Stimulated activated CD4-positive, alpha-beta T cell treated with anti-CD3 and anti-CD28 coated beads, Interleukin-1b, Interleukin-23, amount 100 ng/mL, for 24 hours (primary cell): ENCODE data around the gene SPEG.
A peak's percentile ranks its signal among the peaks of the same experiment; 100 is the strongest.
"Not testable (repeated sequence)": the region's sequence is repeated elsewhere in the genome, so short reads cannot be mapped to it uniquely, and the experiment has no call there.

Source experiments
- DNase-seq, 4 experiments: peaks; one replicate each; pipeline ENCODE4 v3.0.0-alpha.2; 2020; ENCODE audit warnings: low read depth in 4 of 4, low spot score in 1 of 4

The SPEG gene

DNA sequence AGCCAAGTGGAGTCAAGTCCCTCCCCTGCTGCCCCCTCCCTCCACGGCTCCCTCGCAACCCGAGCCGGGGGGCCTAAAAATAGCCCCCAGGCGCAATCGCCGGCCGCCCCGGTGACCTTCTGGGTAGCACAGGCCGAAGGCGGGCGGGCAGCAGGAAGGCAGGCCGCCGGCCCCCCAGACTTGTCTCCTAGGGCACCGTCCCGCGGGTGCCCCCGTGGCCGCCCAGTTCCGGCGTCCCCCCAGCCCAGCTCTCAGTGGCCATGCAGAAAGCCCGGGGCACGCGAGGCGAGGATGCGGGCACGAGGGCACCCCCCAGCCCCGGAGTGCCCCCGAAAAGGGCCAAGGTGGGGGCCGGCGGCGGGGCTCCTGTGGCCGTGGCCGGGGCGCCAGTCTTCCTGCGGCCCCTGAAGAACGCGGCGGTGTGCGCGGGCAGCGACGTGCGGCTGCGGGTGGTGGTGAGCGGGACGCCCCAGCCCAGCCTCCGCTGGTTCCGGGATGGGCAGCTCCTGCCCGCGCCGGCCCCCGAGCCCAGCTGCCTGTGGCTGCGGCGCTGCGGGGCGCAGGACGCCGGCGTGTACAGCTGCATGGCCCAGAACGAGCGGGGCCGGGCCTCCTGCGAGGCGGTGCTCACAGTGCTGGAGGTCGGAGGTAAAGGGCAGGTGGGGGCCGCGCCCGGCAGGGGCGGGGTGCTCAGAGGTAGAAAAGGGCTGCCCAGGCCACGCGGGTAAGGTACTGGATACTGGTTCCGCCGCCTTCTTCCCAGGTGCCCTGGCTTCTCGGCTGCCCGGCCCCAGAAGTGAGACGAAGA is at the start of gene SPEG:
Gene SPEG (plus strand): TSS at position 126 of the 808 bp plus-strand sequence. CDS start 135 bp downstream, at position 261.
- no peak for DNase-seq

DNA sequence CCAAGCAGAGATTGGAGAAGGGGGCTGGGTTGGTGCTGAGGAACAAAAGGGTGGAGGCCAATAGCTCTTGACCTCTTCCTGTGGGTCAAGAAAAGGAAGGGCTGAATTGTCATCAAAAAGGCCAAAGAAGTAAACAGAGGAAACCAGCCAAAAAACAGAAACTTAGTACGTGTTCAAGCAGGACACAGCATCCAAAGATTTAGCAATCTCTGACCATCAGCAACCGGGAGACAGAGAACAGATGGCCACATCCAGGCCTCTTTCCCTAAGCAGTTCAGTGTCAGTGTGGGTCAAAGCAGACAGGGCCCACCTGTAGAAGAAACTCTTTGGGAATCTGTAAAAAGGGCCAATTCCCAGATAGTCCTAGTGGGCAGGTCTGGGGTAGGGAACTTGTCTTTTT is 49.8 kb upstream of the SPEG start:
- DNase-seq = no peak

- no peak for DNase-seq
Measured at GRCh38 chr2:219385958-219386520, 48.6 kb upstream of the SPEG start.

DNA sequence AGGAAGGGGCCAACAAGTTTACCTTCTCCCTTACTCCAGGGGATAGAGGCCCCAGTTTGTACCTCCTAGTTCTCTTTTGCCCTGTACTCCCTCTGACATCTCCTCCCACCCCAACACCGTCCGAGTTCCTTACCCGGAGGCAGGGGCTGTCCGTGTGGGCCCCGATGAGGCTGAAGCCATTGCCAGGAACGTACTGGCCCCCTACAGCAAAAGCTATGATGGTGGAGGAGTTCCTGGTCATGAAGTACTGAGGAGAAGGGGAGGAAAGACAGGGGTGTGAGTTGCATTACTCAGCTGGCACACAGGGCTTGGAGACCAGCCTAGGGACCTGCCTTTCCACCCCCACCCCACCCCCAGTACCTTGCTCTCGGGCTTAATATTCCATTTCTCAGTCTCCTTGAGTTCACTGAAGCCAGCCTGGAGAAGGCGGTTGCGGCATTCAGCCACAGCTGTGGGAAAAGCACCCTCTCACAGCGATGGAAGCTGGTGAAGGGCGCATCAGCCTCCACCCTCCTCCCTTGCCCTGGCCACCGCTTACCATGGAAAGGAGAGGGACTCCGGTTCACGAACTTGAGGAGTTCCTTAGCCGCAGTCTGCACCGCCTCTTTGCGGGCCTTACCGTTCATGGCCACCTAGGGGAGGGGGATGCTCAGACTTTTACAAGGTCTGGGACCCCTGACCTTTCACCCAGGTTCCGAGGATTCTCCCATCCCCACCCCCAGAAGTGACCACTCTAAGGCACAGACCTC is 47.9 kb upstream of the SPEG start:
- DNase-seq = no peak

GRCh38 chr2:219387306-219388120 is 47.1 kb upstream of the SPEG start, which contains the start of gene DNPEP:
Gene DNPEP (minus strand): TSS chr2:219387912. CDS start chr2:219387794, 118 bp downstream.
- DNase-seq = peak in 3 of 4 experiments; percentile 89 to 94 (median 93)

GRCh38 chr2:219388121-219388906 is 46.3 kb upstream of the SPEG start:
- DNase-seq = peak; percentile 95 to 99 (median 98)

- DNase-seq = no peak
Measured at GRCh38 chr2:219388907-219389156, 45.8 kb upstream of the SPEG start.

DNA sequence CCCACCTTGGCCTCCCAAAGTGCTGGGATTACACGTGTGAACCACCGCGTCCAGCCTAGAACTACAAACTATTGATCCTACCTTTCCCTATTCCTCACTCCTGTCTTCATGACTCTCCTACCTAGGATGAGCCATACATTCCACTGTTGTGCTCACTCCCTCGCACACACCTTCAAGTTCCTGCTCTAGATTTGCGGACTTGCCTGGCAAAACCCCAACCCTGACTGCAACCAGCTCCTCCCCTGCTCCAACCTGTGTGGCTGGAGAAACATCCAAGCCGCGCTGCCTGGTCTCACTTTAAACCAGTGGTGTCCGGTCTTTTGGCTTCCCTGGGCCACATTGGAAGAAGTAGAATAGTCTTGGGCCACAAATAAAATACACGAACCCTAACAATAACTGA is 41.9 kb upstream of the SPEG start:
- DNase-seq = no peak

GRCh38 chr2:219395056-219395455 is 39.6 kb upstream of the SPEG start:
- not testable (repeated sequence) for DNase-seq

DNA sequence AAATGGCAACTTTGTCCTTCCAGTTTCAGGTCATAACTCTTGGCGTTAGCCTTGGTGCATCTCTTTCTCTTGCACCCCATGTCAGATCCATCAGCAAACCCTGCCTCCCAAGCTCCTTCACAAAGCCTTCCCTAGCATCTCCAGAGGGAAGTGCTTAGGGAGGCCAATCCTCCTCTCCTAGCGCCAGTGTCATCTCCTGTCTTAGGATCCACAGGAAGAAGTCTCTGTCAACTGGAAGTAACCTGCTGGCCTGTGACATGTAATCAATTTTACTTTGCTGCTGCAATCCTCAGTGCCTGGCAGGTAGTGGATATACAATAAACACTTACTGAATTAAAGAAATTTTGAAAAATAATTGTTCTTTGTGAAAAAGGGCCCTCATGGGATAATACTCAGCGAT is 39.0 kb upstream of the SPEG start:
- no peak for DNase-seq

DNA sequence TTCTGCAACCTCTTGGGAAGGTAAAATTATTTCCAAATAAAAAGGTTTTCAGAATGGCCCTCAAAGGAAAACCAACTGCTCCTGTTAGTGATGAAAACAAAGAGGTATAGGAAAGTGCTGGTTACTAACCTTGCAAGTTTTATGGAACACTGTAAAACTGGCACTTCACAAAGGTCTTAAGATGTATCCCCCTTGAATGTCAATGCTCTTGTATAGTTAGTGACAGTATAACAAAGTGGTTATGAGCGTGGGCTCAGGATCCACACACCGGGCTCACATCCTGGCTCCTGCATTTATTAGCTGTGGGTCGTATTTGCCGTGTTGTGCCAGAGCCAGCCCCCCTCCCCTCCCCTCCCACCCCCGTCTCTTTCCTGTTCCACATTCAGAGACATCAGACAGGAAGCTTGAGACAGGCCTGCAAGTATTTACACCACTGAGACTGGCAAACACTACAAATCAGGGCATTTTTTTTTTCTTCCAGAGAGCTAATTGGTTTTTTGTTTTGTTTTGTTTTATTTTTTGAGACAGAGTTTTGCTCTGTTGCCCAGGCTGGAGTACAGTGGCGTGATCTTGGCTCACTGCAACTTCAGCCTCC is 37.7 kb upstream of the SPEG start:
- no peak for DNase-seq

DNA sequence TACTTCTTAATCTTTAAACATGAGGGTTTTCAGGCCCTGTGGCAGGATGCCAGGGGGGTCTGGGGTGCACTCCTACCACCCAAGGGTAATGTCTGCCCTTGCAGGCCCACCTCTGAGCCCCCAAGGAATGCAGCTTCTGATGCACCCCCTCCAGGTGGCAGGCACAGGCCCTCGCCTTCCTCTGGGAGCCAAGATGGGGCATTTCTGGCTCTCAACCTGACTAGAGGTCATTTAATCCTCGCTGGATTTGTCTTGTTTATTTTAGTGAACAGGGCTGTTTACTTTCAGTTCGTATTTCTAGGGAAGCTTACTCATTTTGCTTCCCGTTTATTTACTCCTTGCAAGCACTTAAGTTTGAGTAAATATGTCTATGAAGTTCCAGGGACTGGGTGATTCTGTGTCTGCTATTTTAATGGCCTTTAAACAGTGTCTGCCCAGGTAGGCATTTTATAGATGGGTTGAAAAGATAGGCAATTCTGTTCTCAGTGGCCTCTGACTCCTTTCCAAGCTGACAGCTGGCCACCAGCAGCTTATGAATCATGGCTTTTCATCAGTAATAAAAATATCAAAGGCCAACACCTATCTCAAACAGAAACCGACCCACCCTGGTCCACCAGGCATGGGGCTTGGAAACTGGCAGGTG is 35.8 kb upstream of the SPEG start:
- no peak for DNase-seq

DNA sequence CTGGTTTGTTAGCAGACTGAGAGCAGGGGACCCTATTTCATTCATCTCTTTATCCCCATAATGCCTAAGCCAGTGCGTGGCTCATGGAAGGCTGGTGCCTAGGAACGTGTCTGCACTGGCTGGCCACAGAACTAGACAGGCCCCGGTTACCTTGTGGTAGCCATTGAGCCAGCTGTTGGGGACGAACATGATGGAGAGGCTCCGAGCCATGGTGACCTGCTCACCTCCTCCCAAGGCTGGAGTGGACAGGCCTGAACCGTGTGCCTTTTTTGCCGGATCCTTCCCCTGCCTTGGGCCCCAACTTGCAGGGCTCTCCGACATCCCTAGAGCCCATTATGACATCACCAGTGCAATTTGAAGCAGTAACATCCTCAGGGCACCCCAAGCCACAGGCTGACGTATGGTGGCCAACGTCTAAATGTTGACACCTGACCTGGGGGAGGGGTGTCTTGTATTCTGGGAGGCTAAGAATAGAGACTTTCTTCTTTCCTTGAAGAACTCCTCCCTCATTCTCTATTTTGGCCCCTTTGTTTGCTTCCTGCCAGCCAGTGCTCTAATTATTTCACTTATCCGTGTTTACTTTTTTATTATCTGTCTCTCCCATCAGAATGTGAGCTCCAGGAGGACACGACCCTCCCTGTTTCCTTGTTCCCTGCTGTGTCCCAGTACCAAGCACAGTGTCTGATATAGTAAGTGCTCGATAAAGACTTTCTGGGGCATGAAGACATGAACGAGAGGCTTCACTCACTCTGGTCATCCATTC is 34.7 kb upstream of the SPEG start:
- DNase-seq = no peak

DNA sequence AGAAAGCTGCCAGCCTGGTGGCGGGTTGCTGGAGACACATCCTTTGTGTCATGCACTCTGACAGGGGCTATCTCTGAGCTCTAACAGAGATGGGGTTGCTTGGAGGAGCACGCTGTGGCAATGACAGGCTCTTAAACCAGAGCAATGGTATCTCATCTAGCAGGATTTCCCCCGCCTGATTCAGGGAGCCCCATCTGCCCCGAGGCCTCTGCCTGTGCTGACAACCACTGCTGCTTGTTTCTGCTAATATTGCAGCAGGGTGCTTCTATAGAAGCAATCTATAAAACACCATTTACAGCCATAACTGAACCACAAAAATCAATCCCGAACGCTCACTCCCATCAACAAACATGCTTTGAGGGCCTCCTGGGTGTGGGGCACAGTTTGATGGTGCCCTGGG is 34.1 kb upstream of the SPEG start:
- DNase-seq = no peak

GRCh38 chr2:219401606-219402005 is 33.0 kb upstream of the SPEG start:
- no peak for DNase-seq

DNA sequence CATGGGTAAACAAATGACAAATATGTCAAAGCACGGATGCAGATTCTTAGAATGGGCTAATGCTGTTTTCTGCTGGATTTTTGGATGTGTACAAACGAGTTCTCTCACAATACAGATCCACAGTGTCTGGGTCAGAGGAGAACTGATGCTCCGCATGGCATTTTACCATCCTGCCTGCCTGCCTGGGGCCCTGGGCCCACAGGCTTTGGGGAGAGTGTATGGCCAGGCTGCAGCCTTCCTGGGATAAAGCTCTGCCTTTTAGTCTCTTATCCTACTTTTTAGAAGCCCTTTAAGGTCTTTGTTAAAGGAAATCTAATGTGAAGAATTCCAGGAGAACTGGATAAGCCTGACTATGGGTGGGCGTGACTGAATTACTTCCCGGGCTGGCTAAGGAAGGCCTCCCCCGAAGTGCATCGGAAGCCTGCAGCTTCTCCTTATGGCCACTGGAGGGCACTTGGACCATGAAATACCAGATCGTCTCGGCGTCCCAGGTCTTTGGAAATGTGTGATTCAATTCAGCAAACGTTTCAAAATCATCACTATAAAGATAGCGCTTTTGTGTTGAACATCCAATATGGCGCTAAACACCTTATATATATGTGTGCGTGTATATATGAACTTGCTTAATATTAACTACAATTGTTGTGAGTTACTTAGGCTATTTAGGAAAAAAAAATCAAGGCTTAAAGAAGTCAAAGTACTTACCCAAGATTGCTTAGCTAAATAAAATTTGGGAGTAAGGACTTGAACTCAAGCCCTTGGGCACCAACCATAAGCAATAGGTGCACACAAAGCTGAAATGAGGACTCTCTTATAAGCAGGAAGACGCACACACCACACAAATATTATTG is 31.8 kb upstream of the SPEG start:
- peak; percentile 22 to 44 (median 32) for DNase-seq

- DNase-seq = no peak
Measured at GRCh38 chr2:219403861-219404260, 30.8 kb upstream of the SPEG start.

GRCh38 chr2:219404291-219404910 is 30.2 kb upstream of the SPEG start:
- DNase-seq = no peak
